HepG2 (cell line): ENCODE data around the gene CSE1L. TPM values are rescaled to one million over a fixed set of nuclear protein-coding genes. Genes with fewer than 3 reads are reported as not detected.

Source experiments
- ATAC-seq: fragments of 200-7000 bp; cut with Tn5 transposase; 3 replicates; pipeline ENCODE4 v1.9.1; 2020; ENCODE audit warnings: mild to moderate bottlenecking, moderate library complexity
- BruUV-seq: library from RNA; stranded (reverse); fragments of 400-500 nt; replicated peaks from 2 replicates; lab custom pipeline; 2021; lab: Mats Ljungman, UMichigan
- CTCF ChIA-PET: fragments of 300-600 bp; formaldehyde crosslinking; extraction: SDS; loops from one replicate; lab custom pipeline; 2021; ENCODE audit warnings: low total read pairs, inconsistent platforms, low intra/inter-chr PET ratio; lab: Yijun Ruan, JAX
- POLR2A ChIA-PET: fragments of 350-600 bp; sonication (Branson Sonifier 250); formaldehyde crosslinking; loops from one replicate; lab custom pipeline; 2020; ENCODE audit warnings: antibody characterized with exemption, inconsistent platforms; lab: Yijun Ruan, JAX
- DNase-seq: peaks from one replicate; pipeline ENCODE4 v3.0.0-alpha.2; 2015; ENCODE audit warnings: low spot score
- FAIRE-seq: peaks from 3 replicates; lab custom pipeline; 2011; peaks lifted over from hg19 to GRCh38; lab: Jason Lieb, UNC
- H2AFZ ChIP-seq: one replicate; pipeline ENCODE4 v1.6.1; 2011; ENCODE audit warnings: low read length, inconsistent platforms
- H3K27ac ChIP-seq: fragments of 300-600 bp; 3 replicates; pipeline ENCODE4 v1.8.0; 2011; ENCODE audit warnings: mixed run types, mild to moderate bottlenecking, mixed read lengths, low read length, inconsistent platforms; ENCODE audit not compliant: insufficient read depth; ENCODE audit errors: extremely low read length
- H3K27me3 ChIP-seq, 2 experiments: fragments of 200-600 bp in 1 of 2; 2 replicates in 1 of 2; 3 replicates in 1 of 2; pipeline versions ENCODE4 v1.6.0 to v1.8.0; 2011; ENCODE audit warnings: low read length in 2 of 2, mild to moderate bottlenecking in 2 of 2, moderate library complexity in 2 of 2, inconsistent platforms in 1 of 2; ENCODE audit not compliant: insufficient read depth in 2 of 2, control insufficient read depth in 1 of 2
- H3K36me3 ChIP-seq, 2 experiments: fragments of 200-600 bp in 1 of 2; replicated peaks in 1 of 2; 2 replicates in 1 of 2; 3 replicates in 1 of 2; pipeline versions ENCODE4 v1.5.1 to v1.8.0; 2011; ENCODE audit warnings: low read length in 2 of 2, inconsistent platforms in 1 of 2; ENCODE audit not compliant: insufficient read depth in 2 of 2, control insufficient read depth in 1 of 2
- H3K4me1 ChIP-seq: 2 replicates; pipeline ENCODE4 v1.5.1; 2012; ENCODE audit warnings: low read length, inconsistent platforms; ENCODE audit not compliant: insufficient read depth
- H3K4me2 ChIP-seq: 2 replicates; pipeline ENCODE4 v1.6.0; 2011; ENCODE audit warnings: low read depth, low read length, inconsistent platforms
- H3K4me3 ChIP-seq, 3 experiments: fragments of 200-600 bp in 1 of 3; sonication (generic), shearing (Covaris generic) in 1 of 3; replicated peaks in 1 of 3; 2 replicates each; pipeline ENCODE4 v1.5.1; 2011 to 2016; ENCODE audit warnings: low read length in 3 of 3, inconsistent platforms in 2 of 3, low read depth in 2 of 3, mild to moderate bottlenecking in 2 of 3, control low read depth in 1 of 3, mixed read lengths in 1 of 3; ENCODE audit not compliant: insufficient read depth in 1 of 3
- H3K79me2 ChIP-seq: one replicate; pipeline ENCODE4 v1.6.1; 2011; ENCODE audit warnings: low read length, inconsistent platforms; ENCODE audit not compliant: insufficient read depth
- H3K9ac ChIP-seq: 2 replicates; pipeline ENCODE4 v1.6.0; 2011; ENCODE audit warnings: mild to moderate bottlenecking, low read depth, low read length, inconsistent platforms; ENCODE audit not compliant: insufficient read depth
- H3K9me3 ChIP-seq: 2 replicates; pipeline ENCODE4 v1.5.1; 2012; ENCODE audit warnings: mild to moderate bottlenecking, low read length
- H4K20me1 ChIP-seq: 2 replicates; pipeline ENCODE4 v1.6.0; 2011; ENCODE audit warnings: inconsistent platforms, mild to moderate bottlenecking, low read length, moderate library complexity; ENCODE audit not compliant: insufficient read depth
- ELF3 ChIP-seq: IDR thresholded peaks from 2 replicates; pipeline ENCODE4 v1.6.1; 2016; ENCODE audit warnings: missing genetic modification reagents, missing compliant biosample characterization
- HINFP ChIP-seq: sonication (generic); formaldehyde crosslinking; IDR thresholded peaks from 2 replicates; pipeline ENCODE4 v1.4.0; 2020; ENCODE audit warnings: low read depth, mild to moderate bottlenecking, missing genetic modification reagents
- JUND ChIP-seq: sonication (generic); formaldehyde crosslinking; IDR thresholded peaks from 2 replicates; pipeline ENCODE4 v1.8.0; 2022; ENCODE audit warnings: mild to moderate bottlenecking, missing genetic modification reagents
- KDM5B ChIP-seq: sonication (generic); formaldehyde crosslinking; IDR thresholded peaks from 2 replicates; pipeline ENCODE4 v1.4.0; 2020; ENCODE audit warnings: missing genetic modification reagents, mild to moderate bottlenecking, borderline replicate concordance
- KMT2A ChIP-seq: sonication (generic); formaldehyde crosslinking; IDR thresholded peaks from 2 replicates; pipeline ENCODE4 v1.4.0; 2020; ENCODE audit warnings: missing genetic modification reagents
- NFIB ChIP-seq: sonication (generic); formaldehyde crosslinking; IDR thresholded peaks from 2 replicates; pipeline ENCODE4 v1.9.0; 2021; ENCODE audit warnings: missing genetic modification reagents, mild to moderate bottlenecking, borderline replicate concordance
- POLR2AphosphoS2 ChIP-seq: IDR thresholded peaks from 2 replicates; pipeline ENCODE4 v1.6.1; 2011; ENCODE audit warnings: low read depth, low read length, improper control_type of control experiment
- RCOR2 ChIP-seq: IDR thresholded peaks from 2 replicates; pipeline ENCODE4 v1.6.1; 2016; ENCODE audit warnings: missing biosample characterization, missing genetic modification reagents
- REL ChIP-seq: sonication (generic); formaldehyde crosslinking; conservative IDR thresholded peaks from 2 replicates; pipeline ENCODE4 v1.8.0; 2022; ENCODE audit warnings: mild to moderate bottlenecking, missing genetic modification reagents, moderate library complexity
- RORA ChIP-seq: sonication (generic); formaldehyde crosslinking; IDR thresholded peaks from 2 replicates; pipeline ENCODE4 v1.5.0; 2020; ENCODE audit warnings: mild to moderate bottlenecking, missing genetic modification reagents, moderate library complexity
- SNAI1 ChIP-seq: sonication (generic); formaldehyde crosslinking; IDR thresholded peaks from 2 replicates; pipeline ENCODE4 v1.5.0; 2020; ENCODE audit warnings: mild to moderate bottlenecking, missing genetic modification reagents, borderline replicate concordance
- SP4 ChIP-seq: sonication (generic); formaldehyde crosslinking; IDR thresholded peaks from 2 replicates; pipeline ENCODE4 v1.8.1; 2023; ENCODE audit warnings: mild to moderate bottlenecking, missing genetic modification reagents
- THYN1 ChIP-seq: sonication (generic); formaldehyde crosslinking; IDR thresholded peaks from 2 replicates; pipeline ENCODE4 v1.8.1; 2023; ENCODE audit warnings: low read depth, mild to moderate bottlenecking, moderate library complexity, missing genetic modification reagents, borderline replicate concordance
- ZNF33B ChIP-seq: sonication (generic); formaldehyde crosslinking; IDR thresholded peaks from 2 replicates; pipeline ENCODE4 v1.5.1; 2020; ENCODE audit warnings: mild to moderate bottlenecking, missing genetic modification reagents
- ZNF605 ChIP-seq: sonication (generic); formaldehyde crosslinking; IDR thresholded peaks from 2 replicates; pipeline ENCODE4 v1.8.0; 2022; ENCODE audit warnings: mild to moderate bottlenecking, missing genetic modification reagents
- ZNF839 ChIP-seq: sonication (generic); formaldehyde crosslinking; IDR thresholded peaks from 2 replicates; pipeline ENCODE4 v1.4.0; 2020; ENCODE audit warnings: missing genetic modification reagents, mild to moderate bottlenecking, borderline replicate concordance
- WGBS: methylation state at CpG from one replicate; pipeline ENCODE4 v1.1.6; 2017; ENCODE audit warnings: low lambda C conversion rate; 5-methylcytosine and 5-hydroxymethylcytosine counted together
- in situ Hi-C: cut with HindIII; loops from 2 replicates; pipeline ENCODE4 v1.10.0; 2017; ENCODE audit warnings: low pct_unique_long_range_greater_than_20kb; ENCODE audit not compliant: extremely low pct_ligation_motif_present
- intact Hi-C: fragments of 100-400 bp; cut with micrococcal nuclease; formaldehyde crosslinking; loops from one replicate; pipeline ENCODE4 v1.10.0; 2022; ENCODE audit not compliant: unreplicated experiment
- polyA plus RNA-seq, 8 experiments: library from polyadenylated mRNA; depleted of rRNA in 3 of 8; stranded (reverse) in 7 of 8; unstranded in 1 of 8; fragments of >200 nt; fragmentation: Illumina TruSeq in 4 of 8; extraction: Trizol in 4 of 8; gene quantifications; 2 replicates each; pipeline versions ENCODE4 v1.2.1 to v1.2.3, GENCODE V29; 2011 to 2016; ENCODE audit warnings: low read depth in 4 of 8, missing spikeins in 1 of 8, mixed read lengths in 1 of 8; ENCODE audit not compliant: insufficient read depth in 1 of 8
- total RNA-seq, 5 experiments: library from RNA; depleted of rRNA; stranded (reverse); fragments of >200 nt; fragmentation: Illumina TruSeq; extraction: Trizol; gene quantifications; 2 replicates each; pipeline ENCODE4 v1.2.3, GENCODE V29; 2016; ENCODE audit warnings: low read depth in 1 of 5
- TF ChIP-seq, protein P1 (sequence below): IDR thresholded peaks from 2 replicates; pipeline ENCODE4 v1.6.1; 2016; ENCODE audit warnings: low read depth, borderline replicate concordance
- TF ChIP-seq, protein P2 (sequence below): sonication (generic); formaldehyde crosslinking; IDR thresholded peaks from 2 replicates; pipeline ENCODE4 v1.5.1; 2020; ENCODE audit warnings: mild to moderate bottlenecking, missing genetic modification reagents, borderline replicate concordance

CSE1L gene
- total and polyA plus RNA-seq, 2 of the 13 experiments (the other 11 are each of a cell fraction or from before 2014, with no cell fraction given) = 56.9 to 258 TPM

- Histone ChIP-seq H3K4me2 (no peak overlapping the region), H3K9ac (no peak overlapping the region), H3K9me3 (no peaks in the 10 kb centered on the region), H4K20me1 (peaks cover 19% of the 10 kb centered on the region), H3K27me3 (no peaks in the 10 kb centered on the region), H2AFZ (no peak overlapping the region), H3K4me1 (peaks cover 13% of the 10 kb centered on the region; the same call in 1 of the 2 replicates), H3K36me3 (peaks cover 45 to 69% of the 10 kb centered on the region in 2 experiments), H3K79me2 (peaks cover 25% of the 10 kb centered on the region), H3K4me3 (no peak overlapping the region), H3K27ac (no peak overlapping the region)
- peak; percentile 43 for ATAC-seq
- in situ Hi-C loops = loop anchor here (5.0 kb wide), 1 partner anchor 84 kb away; the partner anchor contains the start of gene DDX27
- POLR2A ChIA-PET = interaction anchor here (1.0 to 1.9 kb wide), 3 partner anchors 51 to 83 kb away, joined by 3 to 9 read pairs (median 8); no protein-coding TSS in a partner anchor
- BruUV-seq = no TSS peak
- no peak for DNase-seq
- CTCF ChIA-PET = interaction anchor here (1.4 to 5.6 kb wide), 3 partner anchors 74 to 93 kb away, joined by 3 to 70 read pairs (median 18); partner anchors contain the start of gene DDX27
- intact Hi-C loops = loop anchor here (1.0 kb wide), 2 partner anchors 74 to 84 kb away; no protein-coding TSS in a partner anchor
- WGBS = 95% methylated on average over 3 of the region's 3 CpGs
- FAIRE-seq = no peak
- TF ChIP-seq, protein P1, sequence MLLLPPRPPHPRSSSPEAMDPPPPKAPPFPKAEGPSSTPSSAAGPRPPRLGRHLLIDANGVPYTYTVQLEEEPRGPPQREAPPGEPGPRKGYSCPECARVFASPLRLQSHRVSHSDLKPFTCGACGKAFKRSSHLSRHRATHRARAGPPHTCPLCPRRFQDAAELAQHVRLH (CRISPR knock-in tag) = no peak
- TF ChIP-seq REL (CRISPR knock-in tag) (no peak), SP4 (CRISPR knock-in tag) (0 out of 2 replicates have a peak, but pooled peaks have one; percentile 27), POLR2AphosphoS2 (peak; percentile 37; the same call in 1 of the 2 replicates), SNAI1 (CRISPR knock-in tag) (no peak), RORA (no peak), ZNF839 (CRISPR knock-in tag) (peak; percentile 74; the same call in 1 of the 2 replicates), KMT2A (no peak), JUND (CRISPR knock-in tag) (no peak), THYN1 (CRISPR knock-in tag) (no peak), ZNF33B (CRISPR knock-in tag) (no peak), RCOR2 (CRISPR knock-in tag) (no peak), NFIB (CRISPR knock-in tag) (0 out of 2 replicates have a peak, but pooled peaks have one; percentile 21), HINFP (CRISPR knock-in tag) (no peak), ZNF605 (CRISPR knock-in tag) (peak; percentile 61; the same call in 1 of the 2 replicates), KDM5B (no peak), ELF3 (no peak)
- TF ChIP-seq, protein P2, sequence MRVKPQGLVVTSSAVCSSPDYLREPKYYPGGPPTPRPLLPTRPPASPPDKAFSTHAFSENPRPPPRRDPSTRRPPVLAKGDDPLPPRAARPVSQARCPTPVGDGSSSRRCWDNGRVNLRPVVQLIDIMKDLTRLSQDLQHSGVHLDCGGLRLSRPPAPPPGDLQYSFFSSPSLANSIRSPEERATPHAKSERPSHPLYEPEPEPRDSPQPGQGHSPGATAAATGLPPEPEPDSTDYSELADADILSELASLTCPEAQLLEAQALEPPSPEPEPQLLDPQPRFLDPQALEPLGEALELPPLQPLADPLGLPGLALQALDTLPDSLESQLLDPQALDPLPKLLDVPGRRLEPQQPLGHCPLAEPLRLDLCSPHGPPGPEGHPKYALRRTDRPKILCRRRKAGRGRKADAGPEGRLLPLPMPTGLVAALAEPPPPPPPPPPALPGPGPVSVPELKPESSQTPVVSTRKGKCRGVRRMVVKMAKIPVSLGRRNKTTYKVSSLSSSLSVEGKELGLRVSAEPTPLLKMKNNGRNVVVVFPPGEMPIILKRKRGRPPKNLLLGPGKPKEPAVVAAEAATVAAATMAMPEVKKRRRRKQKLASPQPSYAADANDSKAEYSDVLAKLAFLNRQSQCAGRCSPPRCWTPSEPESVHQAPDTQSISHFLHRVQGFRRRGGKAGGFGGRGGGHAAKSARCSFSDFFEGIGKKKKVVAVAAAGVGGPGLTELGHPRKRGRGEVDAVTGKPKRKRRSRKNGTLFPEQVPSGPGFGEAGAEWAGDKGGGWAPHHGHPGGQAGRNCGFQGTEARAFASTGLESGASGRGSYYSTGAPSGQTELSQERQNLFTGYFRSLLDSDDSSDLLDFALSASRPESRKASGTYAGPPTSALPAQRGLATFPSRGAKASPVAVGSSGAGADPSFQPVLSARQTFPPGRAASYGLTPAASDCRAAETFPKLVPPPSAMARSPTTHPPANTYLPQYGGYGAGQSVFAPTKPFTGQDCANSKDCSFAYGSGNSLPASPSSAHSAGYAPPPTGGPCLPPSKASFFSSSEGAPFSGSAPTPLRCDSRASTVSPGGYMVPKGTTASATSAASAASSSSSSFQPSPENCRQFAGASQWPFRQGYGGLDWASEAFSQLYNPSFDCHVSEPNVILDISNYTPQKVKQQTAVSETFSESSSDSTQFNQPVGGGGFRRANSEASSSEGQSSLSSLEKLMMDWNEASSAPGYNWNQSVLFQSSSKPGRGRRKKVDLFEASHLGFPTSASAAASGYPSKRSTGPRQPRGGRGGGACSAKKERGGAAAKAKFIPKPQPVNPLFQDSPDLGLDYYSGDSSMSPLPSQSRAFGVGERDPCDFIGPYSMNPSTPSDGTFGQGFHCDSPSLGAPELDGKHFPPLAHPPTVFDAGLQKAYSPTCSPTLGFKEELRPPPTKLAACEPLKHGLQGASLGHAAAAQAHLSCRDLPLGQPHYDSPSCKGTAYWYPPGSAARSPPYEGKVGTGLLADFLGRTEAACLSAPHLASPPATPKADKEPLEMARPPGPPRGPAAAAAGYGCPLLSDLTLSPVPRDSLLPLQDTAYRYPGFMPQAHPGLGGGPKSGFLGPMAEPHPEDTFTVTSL = no peak
These were observed 87.5 kb downstream of the CSE1L start for GRCh38 chr20:49133571-49133970.
